ENCODE data around the gene MTMR3. TPM values are rescaled to one million over a fixed set of nuclear protein-coding genes. Genes with fewer than 3 reads are reported as not detected.

The MTMR3 gene
- total and polyA plus RNA-seq, 2 of the 8 experiments (the other 6 are each of a cell fraction or from before 2014, with no cell fraction given): 16.9 to 18.5 TPM

GRCh38 chr22:30029512-30029911, 146.5 kb downstream of the MTMR3 start:
- no peak overlapping the region for H3K4me2 ChIP-seq (ENCODE audit: insufficient read depth in 1 of 2, low read depth in 2 of 2, low read length in 2 of 2)
- DNase-seq (ENCODE audit: low read depth in 1 of 2, low spot score in 2 of 2): no peak
- no peak overlapping the region for H4K91ac ChIP-seq (replicated peaks; ENCODE audit: insufficient read length, low read length)
- H4K20me1 ChIP-seq (replicated peaks in 1 of 2; ENCODE audit: control insufficient read depth in 1 of 2, insufficient read depth in 2 of 2, low read length in 2 of 2): peaks cover 0 to 2% of the 10 kb centered on the region in 2 experiments
- H3K79me2 ChIP-seq (ENCODE audit: control insufficient read depth in 1 of 2, insufficient read depth in 2 of 2, low read length in 2 of 2): no peaks in the 10 kb centered on the region
- no peak overlapping the region for H2AFZ ChIP-seq (ENCODE audit: low read length)
- no peak overlapping the region for H3K9ac ChIP-seq (replicated peaks in 1 of 4; ENCODE audit: extremely low read depth in 1 of 4, low read depth in 3 of 4, low read length in 3 of 4)
- no peaks in the 10 kb centered on the region for H3K27me3 ChIP-seq (replicated peaks in 1 of 4; ENCODE audit: control insufficient read depth in 3 of 4, extremely low read depth in 1 of 4, insufficient read depth in 3 of 4, low read length in 3 of 4)
- no peak overlapping the region for H3K18ac ChIP-seq (ENCODE audit: extremely low read depth, low read length)
- H2BK120ac ChIP-seq (replicated peaks; ENCODE audit: low read depth, low read length): no peak overlapping the region
- H4K8ac ChIP-seq (ENCODE audit: extremely low read depth, insufficient read depth, low read length): no peak overlapping the region
- H3K14ac ChIP-seq (ENCODE audit: insufficient read length): no peak overlapping the region
- H2BK12ac ChIP-seq (ENCODE audit: low read depth, low read length): no peak overlapping the region
- H3K23me2 ChIP-seq (ENCODE audit: low read depth, low read length): no peaks in the 10 kb centered on the region
- TF ChIP-seq SRF (IDR thresholded peaks at IDR 0.05; ENCODE audit: low read depth, low read length): no peak
- TF ChIP-seq GABPA (IDR thresholded peaks at IDR 0.05; ENCODE audit: borderline replicate concordance, insufficient read depth, low read length): no peak
- no peak for TF ChIP-seq HDAC6 (IDR thresholded peaks at IDR 0.05; ENCODE audit: low read depth, low read length)
- no peak for TF ChIP-seq RFX5 (IDR thresholded peaks at IDR 0.05; ENCODE audit: borderline replicate concordance, low read depth, low read length)
- TF ChIP-seq PHF8 (conservative IDR thresholded peaks at IDR 0.05; ENCODE audit: low read depth, low read length): no peak
- no peak for TF ChIP-seq ATF3 (IDR thresholded peaks at IDR 0.05; ENCODE audit: insufficient read depth, low read depth, low read length)
- no peak for TF ChIP-seq NANOG (IDR thresholded peaks at IDR 0.05; ENCODE audit: insufficient read depth, low read depth, low read length, poor library complexity, severe bottlenecking)
- peaks cover 2 to 17% (median 8%) of the 10 kb centered on the region in 4 experiments; a peak in 6 of 8 replicates for H3K36me3 ChIP-seq (ENCODE audit: control insufficient read depth in 2 of 4, insufficient read depth in 4 of 4, low read length in 3 of 4)
- FAIRE-seq: no peak
- no peaks in the 10 kb centered on the region; a peak in 2 of 7 replicates for H3K4me1 ChIP-seq (replicated peaks in 1 of 4; ENCODE audit: control insufficient read depth in 3 of 4, insufficient read depth in 4 of 4, low read length in 3 of 4)
- H3K4me3 ChIP-seq (ENCODE audit: extremely low read depth in 1 of 4, insufficient read depth in 2 of 4, low read depth in 3 of 4, low read length in 4 of 4): no peak overlapping the region
- H4K5ac ChIP-seq (ENCODE audit: insufficient read length, low read depth, low read length): no peak overlapping the region
- no peaks in the 10 kb centered on the region for H3K9me3 ChIP-seq (ENCODE audit: insufficient read depth in 2 of 2, low read depth in 1 of 2, low read length in 1 of 2)
- no peak overlapping the region for H3K4ac ChIP-seq (replicated peaks; ENCODE audit: insufficient read length, low read depth, low read length)
- no peak overlapping the region for H3K23ac ChIP-seq (ENCODE audit: insufficient read length)
- no peak overlapping the region for H3K27ac ChIP-seq (ENCODE audit: low read depth, low read length)
- no peak overlapping the region for H2BK20ac ChIP-seq (ENCODE audit: low read length)
- H2BK15ac ChIP-seq (ENCODE audit: low read length): no peak overlapping the region
- H2AK5ac ChIP-seq (ENCODE audit: low read depth, low read length): no peak overlapping the region
- ChIA-PET CTCF (ENCODE audit: partially characterized antibody) (interaction anchor here (0.6 to 1.8 kb wide), 4 partner anchors 13 to 393 kb away, joined by 3 to 6 read pairs (median 4); no protein-coding TSS in a partner anchor), POLR2A (ENCODE audit: partially characterized antibody) (interaction anchor here (1.1 kb wide), 1 partner anchor 10 kb away, joined by 3 read pairs; no protein-coding TSS in a partner anchor)
- H3K56ac ChIP-seq (replicated peaks; ENCODE audit: insufficient read length, low read depth, low read length): no peak overlapping the region
- no peaks in the 10 kb centered on the region for H3K79me1 ChIP-seq (ENCODE audit: low read depth, low read length)
- H2BK5ac ChIP-seq (ENCODE audit: low read depth, low read length): no peak overlapping the region
